Peyer's patch (tissue), 4 donors: ENCODE measurements around the gene SARNP.

Source experiments
- POLR2A ChIP-seq, 2 donors: fragments of 450-650 bp; IDR thresholded peaks; one replicate each; pipeline ENCODE4 v1.5.1; 2017; ENCODE audit warnings: antibody characterized with exemption in 2 of 2, mild to moderate bottlenecking in 2 of 2, moderate library complexity in 2 of 2
- TF ChIP-seq, protein P1 (sequence below), 6 experiments: fragments of 450-650 bp in 4 of 6; fragments of 200-600 bp in 2 of 6; sonication (generic) in 1 of 6; IDR thresholded peaks; one replicate each; pipeline ENCODE4 v1.5.1; 2017 to 2019; ENCODE audit warnings: antibody characterized with exemption in 6 of 6, mild to moderate bottlenecking in 3 of 6, moderate library complexity in 1 of 6

DNA sequence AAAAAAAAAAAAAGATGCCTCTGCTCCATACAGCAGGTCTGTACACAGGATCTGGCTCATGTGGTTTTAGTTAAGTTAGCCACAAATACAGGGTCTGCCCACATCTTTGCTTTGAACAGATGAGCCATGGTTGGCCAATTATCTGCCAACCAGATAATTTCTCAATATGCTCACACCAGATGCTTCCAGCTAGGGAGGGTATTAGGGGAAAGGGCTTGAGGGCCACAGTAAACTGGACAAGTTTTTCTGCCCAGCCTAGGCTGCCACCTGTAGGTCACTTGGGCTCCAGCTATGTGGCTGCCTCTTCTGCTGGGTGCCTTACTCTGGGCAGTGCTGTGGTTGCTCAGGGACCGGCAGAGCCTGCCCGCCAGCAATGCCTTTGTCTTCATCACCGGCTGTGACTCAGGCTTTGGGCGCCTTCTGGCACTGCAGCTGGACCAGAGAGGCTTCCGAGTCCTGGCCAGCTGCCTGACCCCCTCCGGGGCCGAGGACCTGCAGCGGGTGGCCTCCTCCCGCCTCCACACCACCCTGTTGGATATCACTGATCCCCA lies 96.6 kb downstream of the SARNP start:
- no peak for TF ChIP-seq POLR2A (IDR thresholded peaks at IDR 0.05)
- TF ChIP-seq, protein P1, sequence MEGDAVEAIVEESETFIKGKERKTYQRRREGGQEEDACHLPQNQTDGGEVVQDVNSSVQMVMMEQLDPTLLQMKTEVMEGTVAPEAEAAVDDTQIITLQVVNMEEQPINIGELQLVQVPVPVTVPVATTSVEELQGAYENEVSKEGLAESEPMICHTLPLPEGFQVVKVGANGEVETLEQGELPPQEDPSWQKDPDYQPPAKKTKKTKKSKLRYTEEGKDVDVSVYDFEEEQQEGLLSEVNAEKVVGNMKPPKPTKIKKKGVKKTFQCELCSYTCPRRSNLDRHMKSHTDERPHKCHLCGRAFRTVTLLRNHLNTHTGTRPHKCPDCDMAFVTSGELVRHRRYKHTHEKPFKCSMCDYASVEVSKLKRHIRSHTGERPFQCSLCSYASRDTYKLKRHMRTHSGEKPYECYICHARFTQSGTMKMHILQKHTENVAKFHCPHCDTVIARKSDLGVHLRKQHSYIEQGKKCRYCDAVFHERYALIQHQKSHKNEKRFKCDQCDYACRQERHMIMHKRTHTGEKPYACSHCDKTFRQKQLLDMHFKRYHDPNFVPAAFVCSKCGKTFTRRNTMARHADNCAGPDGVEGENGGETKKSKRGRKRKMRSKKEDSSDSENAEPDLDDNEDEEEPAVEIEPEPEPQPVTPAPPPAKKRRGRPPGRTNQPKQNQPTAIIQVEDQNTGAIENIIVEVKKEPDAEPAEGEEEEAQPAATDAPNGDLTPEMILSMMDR (IDR thresholded peaks at IDR 0.05) = peak in 4 of 6 experiments; percentile 32 to 78 (median 68)
